Adrenal gland (tissue), 5 donors: ENCODE results near the gene HCFC2.

Experiments
- CTCF ChIP-seq, 6 experiments: fragments of 450-650 bp in 4 of 6; fragments of 200-600 bp in 2 of 6; sonication (generic) in 1 of 6; IDR thresholded peaks; 1 replicate in 5 of 6; 2 replicates in 1 of 6; pipeline versions ENCODE4 v1.5.1 to v1.8.0; 2016 to 2021; ENCODE audit warnings: antibody characterized with exemption in 6 of 6, mild to moderate bottlenecking in 2 of 6, moderate library complexity in 1 of 6
- POLR2A ChIP-seq, 2 donors: fragments of 450-650 bp; IDR thresholded peaks; one replicate each; pipeline ENCODE4 v1.6.1; 2017; ENCODE audit warnings: antibody characterized with exemption in 2 of 2, mild to moderate bottlenecking in 2 of 2, moderate library complexity in 1 of 2
- donor health status: DM: no; HTN: no; CAD: no.

GRCh38 chr12:104079024-104079423, 14.7 kb downstream of the HCFC2 start:
- TF ChIP-seq CTCF (IDR thresholded peaks at IDR 0.05) (no peak), POLR2A (IDR thresholded peaks at IDR 0.05) (no peak)
